AG20443 (cell line): Measurements from ENCODE around the gene FAM3D.
A peak's percentile ranks its signal among the peaks of the same experiment; 100 is the strongest.
"Not testable (repeated sequence)": the region's sequence is repeated elsewhere in the genome, so short reads cannot be mapped to it uniquely, and the experiment has no call there.

Experiments
- DNase-seq: peaks from one replicate; pipeline ENCODE4 v3.0.0; 2012; ENCODE audit warnings: low spot score, mixed read lengths

Gene FAM3D

DNA sequence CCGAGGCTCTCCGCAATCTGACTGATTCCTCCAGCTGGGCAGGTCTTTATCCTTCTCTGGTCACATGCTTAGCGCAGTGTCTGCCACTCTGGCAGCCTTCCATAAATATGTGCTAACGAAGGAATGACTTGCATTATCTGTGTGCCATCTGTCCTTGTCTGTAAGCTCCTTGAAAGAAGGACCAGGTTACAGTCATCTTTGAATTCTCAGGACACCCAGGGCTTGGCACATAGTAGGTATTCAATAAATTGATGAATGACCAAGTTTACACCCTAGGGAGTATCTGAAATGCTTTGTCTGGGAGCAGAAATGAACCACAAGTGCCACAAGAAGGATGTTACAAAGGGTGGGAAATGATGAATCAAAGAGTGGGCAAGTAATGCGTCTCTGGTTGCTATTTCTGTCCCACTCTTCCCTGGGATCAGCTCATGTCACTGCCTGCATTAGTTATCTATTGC, 16.5 kb upstream of the FAM3D start:
- DNase-seq = no peak

DNA sequence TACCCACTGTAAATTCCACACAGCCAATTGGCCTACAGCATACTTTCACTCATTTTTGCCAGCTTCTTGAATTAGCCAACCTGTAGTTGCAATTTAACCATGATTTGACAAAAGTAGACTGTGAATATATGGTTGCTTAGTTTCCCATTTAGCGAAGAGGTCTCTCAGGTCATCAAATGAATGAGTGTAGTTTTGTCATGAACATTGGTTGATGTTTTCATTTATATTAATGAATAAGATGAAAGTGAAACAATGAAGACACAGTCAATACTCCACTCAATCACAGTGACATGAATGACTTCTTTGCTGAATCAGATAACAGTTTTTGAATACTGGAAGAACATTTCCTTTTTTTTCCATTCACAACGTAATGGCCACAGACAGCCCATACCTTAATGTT, 15.3 kb upstream of the FAM3D start:
- no peak for DNase-seq

DNA sequence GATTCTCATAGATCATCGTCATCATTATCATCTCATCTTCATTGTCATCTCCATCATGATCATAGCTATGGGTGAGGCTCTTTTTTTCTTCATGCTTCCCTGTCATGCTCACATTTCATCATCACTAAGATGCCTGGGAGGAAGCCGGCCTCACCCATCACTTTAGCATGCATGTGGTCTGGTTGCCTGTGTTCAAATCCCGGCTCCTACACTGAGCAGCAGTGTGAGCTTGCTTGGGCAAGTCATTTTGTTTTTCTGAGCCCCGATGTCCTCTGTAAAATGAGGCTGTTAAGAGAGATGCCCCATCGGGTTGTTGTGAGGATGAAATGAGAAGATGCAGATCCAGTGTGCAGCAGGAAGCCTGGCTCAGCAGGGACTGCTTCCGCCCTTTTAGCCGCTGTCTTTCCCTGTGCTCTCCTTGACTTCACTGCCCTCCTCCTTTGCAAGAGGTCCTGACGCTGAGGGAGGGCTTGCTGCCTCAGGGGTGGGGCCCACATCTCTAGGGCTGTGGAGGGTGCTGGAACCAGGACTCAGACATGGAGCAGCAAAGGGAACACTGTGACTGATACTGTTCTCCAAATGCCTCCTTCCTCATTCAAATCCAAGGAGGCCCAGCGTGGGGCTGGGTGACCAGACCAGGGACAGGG, 14.4 kb upstream of the FAM3D start:
- DNase-seq = no peak

DNA sequence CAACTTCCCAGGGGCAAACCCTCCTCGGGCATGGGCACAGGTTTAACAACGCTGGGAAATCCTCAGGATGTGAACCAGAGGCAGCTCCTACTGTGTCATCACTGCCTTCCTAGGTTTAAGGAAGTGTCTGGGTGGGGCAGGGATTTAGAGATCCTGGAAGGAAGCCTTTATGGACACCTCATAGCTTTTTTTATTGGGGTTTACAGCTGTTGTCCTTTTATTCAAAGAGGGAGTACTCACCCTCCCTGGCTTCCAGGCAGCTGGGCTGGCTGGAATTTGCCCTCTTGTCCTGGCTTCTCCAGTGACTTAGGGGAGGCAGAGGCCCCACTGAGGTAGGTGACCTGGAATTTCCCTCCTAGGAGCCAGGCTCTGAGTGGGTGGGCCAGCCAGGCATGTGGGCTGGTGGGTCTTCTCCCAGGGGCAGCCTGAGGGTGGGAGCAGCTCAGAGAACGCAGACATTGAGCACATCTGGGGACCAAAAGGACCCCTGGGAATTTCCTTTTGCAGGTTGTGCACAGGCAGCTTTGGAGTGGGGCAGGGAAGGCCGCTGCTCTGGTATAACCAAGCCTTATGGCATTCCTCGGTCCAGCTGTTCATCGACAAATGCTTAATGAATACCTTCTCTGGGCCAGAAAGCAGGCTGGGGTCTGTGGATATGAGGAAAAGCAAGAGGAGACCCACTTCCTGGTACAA, 13.5 kb upstream of the FAM3D start:
- DNase-seq = no peak

DNA sequence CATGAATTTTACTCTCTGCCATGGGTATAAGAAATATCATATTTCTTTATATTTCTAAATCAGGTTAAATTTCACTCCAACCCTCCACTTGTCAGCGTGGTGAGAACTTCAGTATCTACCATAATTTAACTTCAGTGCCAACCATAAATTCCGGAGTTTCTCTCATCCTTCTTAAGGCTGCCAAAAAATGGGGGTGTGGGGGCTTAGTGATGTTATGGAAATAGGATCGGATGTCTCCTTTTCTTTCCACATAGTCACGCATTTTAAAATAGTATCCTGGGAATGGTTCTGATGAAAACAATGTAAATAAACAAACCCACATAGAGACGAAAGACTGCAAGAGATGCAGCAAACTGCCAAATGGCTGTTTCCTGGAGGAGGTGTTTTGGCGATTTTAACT, 12.9 kb upstream of the FAM3D start:
- no peak for DNase-seq

DNA sequence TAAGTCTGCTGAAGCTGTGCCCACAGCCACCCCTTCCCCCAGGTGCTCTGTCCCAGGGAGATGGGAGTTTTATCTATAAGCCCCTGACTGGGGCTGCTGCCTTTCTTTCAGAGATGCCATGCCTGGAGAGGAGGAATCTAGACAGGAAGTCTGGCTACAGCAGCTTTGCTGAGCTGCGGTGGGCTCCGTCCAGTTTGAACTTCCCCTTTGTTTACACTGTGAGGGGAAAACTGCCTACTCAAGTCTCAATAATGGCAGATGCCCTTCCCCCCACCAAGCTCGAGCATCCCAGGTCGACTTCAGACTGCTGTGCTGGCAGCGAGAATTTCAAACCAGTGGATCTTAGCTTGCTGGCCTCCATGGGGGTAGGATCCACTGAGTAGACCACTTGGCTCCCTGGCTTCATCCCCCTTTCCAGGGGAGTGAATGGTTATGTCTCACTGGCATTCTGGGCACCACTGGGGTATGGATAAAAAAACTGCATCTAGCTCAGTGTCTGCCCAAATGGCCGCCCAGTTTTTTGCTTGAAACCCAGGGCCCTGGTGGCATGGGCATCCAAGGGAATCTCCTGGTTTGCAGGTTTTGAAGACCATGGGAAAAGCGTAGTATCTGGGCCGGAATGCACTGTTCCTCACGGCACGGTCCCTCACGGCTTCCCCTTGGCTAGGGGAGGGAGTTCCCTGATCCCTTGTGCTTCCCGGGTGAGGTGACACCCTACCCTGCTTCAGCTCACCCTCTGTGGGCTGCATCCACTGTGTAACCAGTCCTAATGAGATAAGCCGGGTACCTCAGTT, 11.8 kb upstream of the FAM3D start:
- DNase-seq = not testable (repeated sequence)

DNA sequence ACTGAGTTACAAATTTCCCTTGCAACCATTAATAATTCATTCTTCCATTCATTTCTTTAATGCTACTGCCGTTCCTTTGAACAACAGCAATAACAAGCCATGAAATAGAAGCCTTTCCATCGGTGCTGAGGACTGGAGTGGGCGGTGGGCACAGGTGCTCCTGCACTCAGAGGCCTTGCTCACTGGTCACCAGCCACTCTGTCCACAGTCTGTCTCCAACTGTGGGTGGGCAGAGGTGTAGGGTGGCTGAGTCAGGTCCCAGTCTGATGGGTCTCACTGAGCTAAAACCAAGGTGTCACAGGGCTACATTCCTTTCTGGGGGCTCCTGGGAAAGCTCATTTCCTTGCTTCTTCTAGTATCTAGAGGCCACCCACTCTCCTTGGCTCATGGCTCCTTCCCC, 6.3 kb upstream of the FAM3D start:
- DNase-seq = no peak

DNA sequence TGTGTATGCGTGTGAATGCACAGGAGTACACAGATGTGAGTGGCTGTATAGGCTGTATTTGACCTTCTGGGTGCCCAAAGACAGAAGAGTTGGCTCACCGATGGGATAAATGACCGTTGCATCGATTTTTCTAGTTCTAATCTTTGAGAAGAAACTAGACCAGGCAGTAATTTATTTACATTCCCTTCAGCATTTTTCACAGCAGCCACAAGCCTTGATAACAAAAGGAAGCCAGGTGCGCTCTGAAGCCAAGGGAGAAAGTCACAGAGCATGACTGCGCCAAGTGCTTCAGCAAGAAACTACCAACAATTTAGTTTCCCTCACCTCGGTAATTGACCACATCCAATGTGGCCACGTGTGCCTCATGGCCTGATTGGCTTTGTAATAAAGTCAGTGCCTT, 5.9 kb upstream of the FAM3D start:
- no peak for DNase-seq

DNA sequence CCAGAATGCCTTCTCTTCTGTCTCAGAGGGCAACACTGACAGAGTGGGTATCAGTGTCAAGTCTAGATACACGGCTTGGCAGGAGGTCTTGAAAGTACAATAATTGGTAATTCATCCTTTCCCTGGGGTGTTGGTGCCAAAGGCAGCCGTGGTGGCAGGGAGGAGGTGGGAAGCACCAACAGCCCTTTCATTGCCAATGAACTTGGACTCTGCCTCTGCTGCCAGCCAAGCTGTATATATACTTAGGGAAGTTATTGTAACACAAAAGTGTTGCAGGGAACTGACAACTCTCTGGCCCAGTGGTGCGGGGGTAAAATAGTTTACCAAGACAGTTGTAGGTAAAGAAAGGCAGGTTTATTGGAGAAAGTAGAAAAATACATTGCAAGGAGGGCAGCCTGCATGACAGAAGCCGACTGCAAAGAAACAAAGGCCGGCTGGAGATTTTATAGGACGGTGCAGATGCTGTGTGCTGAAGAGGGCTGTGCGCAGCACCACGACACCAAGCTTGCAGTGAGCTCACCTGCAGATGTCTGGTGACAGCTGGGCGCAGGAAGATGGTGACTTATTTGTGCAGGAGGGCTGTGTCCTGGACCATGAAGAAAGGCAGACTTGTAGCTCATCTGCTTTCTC, 4.0 kb upstream of the FAM3D start:
- no peak for DNase-seq

DNA sequence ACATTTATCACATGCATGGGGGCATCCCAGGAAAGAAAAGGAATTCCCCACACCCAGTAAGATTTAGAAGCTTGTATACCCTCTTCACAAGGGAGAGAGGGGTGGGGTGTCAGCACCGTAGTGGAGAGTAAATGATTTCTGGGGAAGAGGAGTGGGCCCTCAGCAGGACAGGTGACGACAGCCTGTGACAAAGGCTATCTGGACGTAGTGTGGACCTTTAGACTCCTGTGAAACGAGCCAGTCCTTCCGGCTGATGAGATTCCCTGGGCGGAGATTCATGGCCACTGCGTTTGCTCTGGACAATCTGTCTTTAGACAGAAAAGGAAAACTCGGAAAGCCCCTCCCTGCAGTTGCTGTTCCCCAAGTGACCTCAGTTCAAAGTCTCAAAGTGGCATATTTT, 1.7 kb upstream of the FAM3D start:
- DNase-seq = no peak

DNA sequence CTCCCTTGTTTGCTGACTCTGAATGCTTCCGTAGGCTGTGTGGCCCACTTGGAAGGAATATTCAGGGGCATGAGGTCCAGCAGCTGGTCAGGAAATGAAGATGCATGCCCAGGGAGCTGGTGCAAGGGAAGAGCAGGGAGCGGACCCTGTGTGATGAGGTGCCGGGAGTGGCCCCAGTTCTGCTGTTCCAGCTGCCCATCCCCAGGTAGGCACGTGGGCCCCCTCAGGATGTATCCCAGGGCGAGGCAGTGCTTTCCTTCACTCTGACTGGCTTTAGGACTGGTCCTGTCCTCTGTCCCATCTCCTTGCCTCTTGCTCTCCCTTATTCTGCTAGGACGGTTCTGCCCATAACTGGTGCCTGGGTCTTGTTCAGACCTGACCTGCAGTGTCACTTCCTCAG, 1.1 kb upstream of the FAM3D start:
- no peak for DNase-seq

DNA sequence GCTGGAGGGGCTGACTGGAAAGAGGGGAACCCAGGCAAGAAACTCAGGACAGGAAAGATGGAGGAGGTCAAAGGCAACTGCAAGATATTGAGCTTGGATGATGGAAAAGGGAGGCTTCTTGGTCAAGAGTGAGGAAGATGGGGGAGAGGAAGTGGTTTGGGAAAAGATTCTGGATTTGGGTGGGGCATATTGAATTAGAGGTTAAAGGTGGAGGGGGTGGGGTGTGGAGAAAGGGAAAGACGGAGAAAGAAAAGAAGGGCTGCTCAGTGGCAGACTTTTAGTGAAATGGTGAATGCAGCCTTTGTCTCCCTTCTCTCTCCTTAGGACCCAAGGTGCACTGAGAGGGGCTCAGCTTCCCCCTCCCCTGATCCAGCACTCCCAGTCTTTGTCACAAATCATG, 655 bp upstream of the FAM3D start:
- DNase-seq = no peak

DNA sequence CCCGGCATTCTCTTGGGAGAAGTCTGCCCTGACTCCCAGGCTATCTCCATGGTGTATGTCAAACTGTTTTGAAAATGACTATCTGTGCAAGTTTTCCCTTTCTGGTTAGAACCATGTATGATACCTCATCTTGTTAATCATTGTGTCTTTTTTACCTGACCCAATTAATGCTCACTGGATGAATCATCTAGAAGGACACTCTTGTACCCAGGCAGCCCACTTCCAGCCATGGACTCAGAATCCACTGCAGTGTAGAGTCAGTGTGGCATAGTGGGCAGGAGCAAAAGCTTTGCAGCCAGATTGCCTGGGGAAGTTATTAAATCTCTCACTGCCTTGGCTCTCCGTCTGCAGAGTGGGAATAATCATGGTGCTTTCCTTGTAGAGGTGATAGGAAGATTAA, 1.2 kb downstream of the FAM3D start:
- no peak for DNase-seq

DNA sequence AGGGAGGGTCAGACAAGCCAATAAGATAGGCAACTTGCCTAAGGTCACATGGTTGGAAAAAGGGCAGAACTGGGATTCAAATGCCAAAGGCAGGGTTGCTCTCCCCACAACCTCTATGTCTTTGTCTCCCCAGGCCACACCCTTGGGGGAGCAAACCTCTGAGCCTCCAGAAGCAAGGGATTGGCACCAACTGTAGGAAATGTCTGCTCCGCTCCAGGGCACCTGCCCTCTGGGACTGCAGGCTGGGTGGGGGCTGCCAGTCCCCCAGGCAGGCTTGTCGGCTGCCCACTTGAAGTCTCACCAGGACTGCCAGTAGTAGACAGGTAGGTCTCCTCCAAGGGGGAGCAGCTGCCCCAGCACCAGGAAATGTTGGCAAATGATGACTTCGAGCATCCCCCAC, 2.0 kb downstream of the FAM3D start:
- DNase-seq = no peak

DNA sequence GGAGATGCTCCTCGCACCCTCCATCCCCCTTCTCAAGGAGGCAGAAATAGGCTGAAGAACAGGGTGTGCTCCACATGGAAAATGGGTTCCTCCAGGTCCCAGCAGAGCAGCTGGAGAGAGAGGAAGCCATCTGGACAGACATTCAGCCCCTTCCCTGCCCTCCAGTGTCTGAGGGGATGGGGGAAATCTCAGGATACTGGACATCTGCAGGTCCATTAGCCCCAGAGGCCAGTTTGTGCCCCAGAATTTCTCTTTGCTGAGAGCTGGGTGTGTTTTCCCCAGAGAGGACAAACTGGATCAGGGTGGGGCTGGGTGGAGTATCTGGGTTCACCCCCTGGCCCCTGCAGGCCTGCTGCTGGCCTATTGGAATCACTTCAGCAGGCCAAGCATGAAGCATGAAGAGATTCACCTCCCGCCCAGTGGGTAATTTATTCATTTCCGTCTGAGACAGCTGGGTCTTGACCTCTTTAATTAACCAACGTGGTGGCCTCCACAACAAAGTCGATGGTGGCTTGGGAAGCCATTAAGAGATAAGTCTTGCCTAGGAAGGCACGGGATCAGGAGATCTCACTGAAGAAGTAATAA, 4.6 kb downstream of the FAM3D start:
- DNase-seq = no peak

DNA sequence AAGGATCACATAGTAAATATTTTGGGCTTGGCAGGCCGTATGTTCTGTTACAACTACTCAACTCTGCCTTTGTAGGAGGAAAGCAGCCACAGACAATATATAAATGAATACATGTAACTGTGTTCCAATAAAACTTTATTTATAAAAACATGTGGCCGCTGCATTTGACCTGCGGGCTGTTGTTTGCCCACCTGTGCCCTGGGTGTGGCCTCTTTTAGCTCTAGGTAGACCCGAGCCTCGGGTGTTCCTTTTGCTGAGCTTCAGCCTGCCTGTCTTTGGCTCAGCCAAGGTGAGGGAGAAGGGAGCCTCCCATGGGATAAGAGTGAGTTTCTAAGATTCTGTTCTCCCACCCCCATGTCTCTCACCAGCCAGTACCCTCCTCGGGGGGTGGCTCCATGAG, 5.6 kb downstream of the FAM3D start:
- no peak for DNase-seq

DNA sequence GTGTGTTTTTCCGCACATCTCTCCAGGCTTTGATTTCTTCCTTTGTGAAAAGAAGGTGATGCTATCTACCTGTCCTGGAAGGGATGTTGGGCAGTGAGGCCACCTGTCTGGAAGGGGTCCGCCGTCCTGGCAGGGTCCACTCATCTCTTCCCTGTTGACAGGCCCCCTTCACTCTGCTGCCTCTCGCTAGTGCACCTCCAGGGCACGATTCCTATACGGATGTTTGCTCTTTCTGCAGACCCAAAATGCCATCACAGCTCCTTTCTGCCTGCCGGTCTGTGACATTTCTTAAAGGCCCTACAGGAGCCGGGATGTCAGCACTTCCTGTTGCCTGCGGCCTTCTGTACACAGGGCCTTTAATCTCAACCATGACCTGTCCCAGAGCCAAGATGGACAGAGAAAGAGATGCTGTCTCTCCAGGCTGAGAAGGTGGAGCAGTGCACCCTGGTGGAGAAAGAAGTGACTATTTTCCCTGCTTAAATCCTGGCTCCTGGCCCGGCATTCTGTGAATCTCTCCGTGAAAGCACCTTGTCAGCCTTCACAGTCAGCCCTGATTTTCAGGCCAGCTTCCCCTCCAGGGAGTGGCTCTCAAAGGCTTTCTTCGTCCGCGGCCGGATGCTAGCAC, 7.4 kb downstream of the FAM3D start:
- peak; percentile 64 for DNase-seq

DNA sequence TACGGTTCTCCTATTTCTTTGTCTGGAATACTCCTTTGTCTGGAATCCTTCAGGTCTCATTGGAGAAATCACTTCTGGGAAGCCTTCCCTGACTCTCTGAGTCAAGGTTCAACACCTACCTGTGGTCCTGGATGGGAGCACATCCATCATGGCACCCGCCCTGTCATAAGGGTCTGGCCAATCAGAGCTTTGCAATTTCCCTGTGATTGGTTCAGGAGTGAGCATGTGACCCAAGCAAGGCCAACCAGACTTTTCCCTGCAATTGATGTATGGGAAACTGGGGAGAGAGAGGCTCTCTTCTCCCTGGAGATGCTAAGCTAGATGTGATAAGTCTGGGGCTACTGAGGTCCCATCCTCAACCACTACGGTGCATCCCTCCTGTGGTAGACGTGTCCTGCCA, 8.1 kb downstream of the FAM3D start:
- DNase-seq = no peak

DNA sequence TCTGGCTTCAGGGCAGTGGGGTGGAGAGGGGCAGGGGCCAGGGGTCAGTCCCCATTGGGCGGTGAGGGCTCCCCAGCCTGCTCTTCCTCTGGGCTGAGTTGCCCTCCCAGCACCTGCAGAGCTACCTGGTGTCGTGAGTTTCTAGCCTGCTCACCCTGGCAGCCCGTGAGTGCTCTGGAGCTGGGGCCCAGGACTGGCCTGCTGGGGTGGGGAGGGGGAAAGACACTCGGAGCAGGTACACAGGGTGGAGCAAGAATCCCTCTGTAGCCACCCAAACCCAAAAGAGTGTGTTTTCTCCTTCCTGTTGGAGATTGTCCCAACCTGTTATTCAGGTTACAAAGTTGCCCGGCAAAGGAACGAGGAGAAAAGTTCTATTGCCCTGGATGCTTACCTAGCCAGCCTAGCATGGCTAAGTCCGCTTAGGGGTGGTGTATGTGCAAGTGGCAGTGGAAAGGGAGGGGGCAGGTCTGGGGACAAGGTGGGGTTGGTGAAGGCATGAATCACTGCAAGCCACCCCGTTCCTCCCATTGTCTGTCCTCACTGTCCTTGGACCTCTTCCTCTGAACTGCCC, 8.9 kb downstream of the FAM3D start:
- DNase-seq = no peak

DNA sequence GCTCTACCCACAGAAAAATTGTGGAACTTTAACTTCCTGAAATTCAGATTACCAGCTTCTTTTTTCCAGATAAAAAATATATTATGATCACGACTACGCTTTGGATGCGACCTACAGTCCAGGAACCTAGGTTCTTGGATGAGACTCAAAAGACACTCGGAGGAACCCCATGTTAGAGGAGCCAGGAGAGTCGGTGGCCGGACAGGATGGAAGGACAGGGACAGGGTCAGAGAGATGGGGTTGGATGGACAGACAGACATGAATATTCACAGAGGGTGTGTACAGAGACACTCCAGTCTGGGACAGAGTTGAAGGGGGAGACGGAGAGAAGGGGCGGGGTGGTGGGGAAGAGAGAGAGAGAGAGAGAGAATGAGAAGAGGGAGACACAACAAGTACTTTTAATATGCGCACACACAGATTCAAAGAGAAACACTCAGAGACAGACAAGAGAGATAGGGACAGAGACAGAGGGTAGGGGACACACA, 9.5 kb downstream of the FAM3D start:
- DNase-seq = no peak

DNA sequence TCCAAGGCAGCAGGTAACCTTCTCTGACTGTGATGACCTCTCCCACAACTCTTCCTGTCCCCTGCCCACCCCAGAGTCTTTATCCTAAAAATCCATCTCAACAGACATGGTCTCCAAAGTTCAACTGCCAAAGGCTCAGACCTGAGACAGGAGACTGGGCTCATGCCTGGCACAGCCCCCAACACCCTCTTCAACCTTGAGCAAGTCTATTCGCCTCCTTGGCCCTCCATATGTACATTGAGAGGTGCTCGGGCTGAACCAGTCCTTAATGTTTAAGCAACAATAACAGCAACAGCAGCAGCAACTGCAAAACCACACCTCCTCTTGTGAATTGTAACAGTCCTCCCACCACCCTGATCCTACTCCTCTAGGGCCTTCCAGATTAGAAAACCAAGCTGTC, 9.9 kb downstream of the FAM3D start:
- no peak for DNase-seq
